HepG2 (cell line): ENCODE data around the gene MXRA8. TPM values are rescaled to one million over a fixed set of nuclear protein-coding genes. Genes with fewer than 3 reads are reported as not detected.
A peak's percentile ranks its signal among the peaks of the same experiment; 100 is the strongest.

ENCODE experiments used
- ADNP ChIP-seq: sonication (generic); formaldehyde crosslinking; IDR thresholded peaks from 2 replicates; pipeline ENCODE4 v1.4.0; 2020; ENCODE audit warnings: missing genetic modification reagents
- ARHGAP35 ChIP-seq: sonication (generic); formaldehyde crosslinking; IDR thresholded peaks from 2 replicates; pipeline ENCODE4 v1.9.0; 2022; ENCODE audit warnings: mild to moderate bottlenecking, inconsistent platforms, moderate library complexity, missing genetic modification reagents, borderline replicate concordance
- ASH2L ChIP-seq: fragments of 300-600, 200-600 bp; sonication (generic); IDR thresholded peaks from 2 replicates; pipeline ENCODE4 v1.7.0; 2017; ENCODE audit warnings: low read depth, mild to moderate bottlenecking, moderate library complexity, mixed read lengths, low read length; ENCODE audit not compliant: insufficient read length
- ATF2 ChIP-seq: sonication (generic); formaldehyde crosslinking; IDR thresholded peaks from 2 replicates; pipeline ENCODE4 v1.4.0; 2020; ENCODE audit warnings: missing genetic modification reagents
- ATF7-NPFF ChIP-seq: sonication (generic); formaldehyde crosslinking; IDR thresholded peaks from 2 replicates; pipeline ENCODE4 v1.8.1; 2023; ENCODE audit warnings: mild to moderate bottlenecking, low read depth, missing genetic modification reagents, moderate library complexity
- CHCHD3 ChIP-seq: sonication (generic); formaldehyde crosslinking; IDR thresholded peaks from 2 replicates; pipeline ENCODE4 v1.8.0; 2022; ENCODE audit warnings: mild to moderate bottlenecking, missing genetic modification reagents, moderate library complexity
- EHMT2 ChIP-seq: fragments of 200-600 bp; sonication (generic); IDR thresholded peaks from 2 replicates; pipeline ENCODE4 v1.7.0; 2017; ENCODE audit warnings: antibody characterized with exemption, low read depth, low read length, borderline replicate concordance
- ETV6 ChIP-seq: sonication (generic); formaldehyde crosslinking; conservative IDR thresholded peaks from 2 replicates; pipeline ENCODE4 v1.4.0; 2020; ENCODE audit warnings: missing genetic modification reagents
- FOXO1 ChIP-seq: sonication (generic); formaldehyde crosslinking; IDR thresholded peaks from 2 replicates; pipeline ENCODE4 v1.4.0; 2020; ENCODE audit warnings: missing genetic modification reagents
- PCBP1 ChIP-seq: fragments of 200-400 bp; formaldehyde crosslinking; IDR thresholded peaks from 2 replicates; pipeline ENCODE4 v1.6.1; 2017; ENCODE audit warnings: mild to moderate bottlenecking, low read depth, low read length, borderline replicate concordance
- RNF2 ChIP-seq: fragments of 450-650 bp; conservative IDR thresholded peaks from 2 replicates; pipeline ENCODE4 v1.6.1; 2016; ENCODE audit warnings: low read depth
- ZNF274 ChIP-seq: sonication (generic); formaldehyde crosslinking; IDR thresholded peaks from 2 replicates; pipeline ENCODE4 v1.5.1; 2020; ENCODE audit warnings: mild to moderate bottlenecking, missing genetic modification reagents
- ZNF556 ChIP-seq: sonication (generic); formaldehyde crosslinking; IDR thresholded peaks from 2 replicates; pipeline ENCODE4 v1.4.0; 2020; ENCODE audit warnings: mild to moderate bottlenecking, missing genetic modification reagents, borderline replicate concordance
- polyA plus RNA-seq, 8 experiments: library from polyadenylated mRNA; depleted of rRNA in 3 of 8; stranded (reverse) in 7 of 8; unstranded in 1 of 8; fragments of >200 nt; fragmentation: Illumina TruSeq in 4 of 8; extraction: Trizol in 4 of 8; gene quantifications; 2 replicates each; pipeline versions ENCODE4 v1.2.1 to v1.2.3, GENCODE V29; 2011 to 2016; ENCODE audit warnings: low read depth in 4 of 8, missing spikeins in 1 of 8, mixed read lengths in 1 of 8; ENCODE audit not compliant: insufficient read depth in 1 of 8
- total RNA-seq, 5 experiments: library from RNA; depleted of rRNA; stranded (reverse); fragments of >200 nt; fragmentation: Illumina TruSeq; extraction: Trizol; gene quantifications; 2 replicates each; pipeline ENCODE4 v1.2.3, GENCODE V29; 2016; ENCODE audit warnings: low read depth in 1 of 5
- TF ChIP-seq, protein P1 (sequence below), 2 experiments: fragments of 450-650 bp in 1 of 2; sonication (generic) in 1 of 2; formaldehyde crosslinking in 1 of 2; IDR thresholded peaks; 2 replicates each; pipeline versions ENCODE4 v1.6.1 to v1.8.0; 2016 to 2022; ENCODE audit warnings: antibody characterized with exemption in 1 of 2, mild to moderate bottlenecking in 1 of 2, missing genetic modification reagents in 1 of 2
- TF ChIP-seq, protein P2 (sequence below): sonication (generic); formaldehyde crosslinking; IDR thresholded peaks from 2 replicates; pipeline ENCODE4 v1.5.1; 2020; ENCODE audit warnings: missing genetic modification reagents, mild to moderate bottlenecking, borderline replicate concordance
- TF ChIP-seq, protein P3 (sequence below): sonication (generic); formaldehyde crosslinking; IDR thresholded peaks from 2 replicates; pipeline ENCODE4 v1.4.0; 2020; ENCODE audit warnings: mild to moderate bottlenecking, missing genetic modification reagents

The MXRA8 gene
- total and polyA plus RNA-seq, 2 of the 13 experiments (the other 11 are each of a cell fraction or from before 2014, with no cell fraction given), result 19.8 to 44.8 TPM

GRCh38 chr1:1324084-1324523 is 34.3 kb downstream of the MXRA8 start (continued):
- TF ChIP-seq, protein P1, sequence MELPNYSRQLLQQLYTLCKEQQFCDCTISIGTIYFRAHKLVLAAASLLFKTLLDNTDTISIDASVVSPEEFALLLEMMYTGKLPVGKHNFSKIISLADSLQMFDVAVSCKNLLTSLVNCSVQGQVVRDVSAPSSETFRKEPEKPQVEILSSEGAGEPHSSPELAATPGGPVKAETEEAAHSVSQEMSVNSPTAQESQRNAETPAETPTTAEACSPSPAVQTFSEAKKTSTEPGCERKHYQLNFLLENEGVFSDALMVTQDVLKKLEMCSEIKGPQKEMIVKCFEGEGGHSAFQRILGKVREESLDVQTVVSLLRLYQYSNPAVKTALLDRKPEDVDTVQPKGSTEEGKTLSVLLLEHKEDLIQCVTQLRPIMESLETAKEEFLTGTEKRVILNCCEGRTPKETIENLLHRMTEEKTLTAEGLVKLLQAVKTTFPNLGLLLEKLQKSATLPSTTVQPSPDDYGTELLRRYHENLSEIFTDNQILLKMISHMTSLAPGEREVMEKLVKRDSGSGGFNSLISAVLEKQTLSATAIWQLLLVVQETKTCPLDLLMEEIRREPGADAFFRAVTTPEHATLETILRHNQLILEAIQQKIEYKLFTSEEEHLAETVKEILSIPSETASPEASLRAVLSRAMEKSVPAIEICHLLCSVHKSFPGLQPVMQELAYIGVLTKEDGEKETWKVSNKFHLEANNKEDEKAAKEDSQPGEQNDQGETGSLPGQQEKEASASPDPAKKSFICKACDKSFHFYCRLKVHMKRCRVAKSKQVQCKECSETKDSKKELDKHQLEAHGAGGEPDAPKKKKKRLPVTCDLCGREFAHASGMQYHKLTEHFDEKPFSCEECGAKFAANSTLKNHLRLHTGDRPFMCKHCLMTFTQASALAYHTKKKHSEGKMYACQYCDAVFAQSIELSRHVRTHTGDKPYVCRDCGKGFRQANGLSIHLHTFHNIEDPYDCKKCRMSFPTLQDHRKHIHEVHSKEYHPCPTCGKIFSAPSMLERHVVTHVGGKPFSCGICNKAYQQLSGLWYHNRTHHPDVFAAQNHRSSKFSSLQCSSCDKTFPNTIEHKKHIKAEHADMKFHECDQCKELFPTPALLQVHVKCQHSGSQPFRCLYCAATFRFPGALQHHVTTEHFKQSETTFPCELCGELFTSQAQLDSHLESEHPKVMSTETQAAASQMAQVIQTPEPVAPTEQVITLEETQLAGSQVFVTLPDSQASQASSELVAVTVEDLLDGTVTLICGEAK (IDR thresholded peaks at IDR 0.05), result no peak
- TF ChIP-seq, protein P1 (CRISPR knock-in tag; IDR thresholded peaks at IDR 0.05), result 0 out of 2 replicates have a peak, but pooled peaks have one; percentile 17
- TF ChIP-seq, protein P2, sequence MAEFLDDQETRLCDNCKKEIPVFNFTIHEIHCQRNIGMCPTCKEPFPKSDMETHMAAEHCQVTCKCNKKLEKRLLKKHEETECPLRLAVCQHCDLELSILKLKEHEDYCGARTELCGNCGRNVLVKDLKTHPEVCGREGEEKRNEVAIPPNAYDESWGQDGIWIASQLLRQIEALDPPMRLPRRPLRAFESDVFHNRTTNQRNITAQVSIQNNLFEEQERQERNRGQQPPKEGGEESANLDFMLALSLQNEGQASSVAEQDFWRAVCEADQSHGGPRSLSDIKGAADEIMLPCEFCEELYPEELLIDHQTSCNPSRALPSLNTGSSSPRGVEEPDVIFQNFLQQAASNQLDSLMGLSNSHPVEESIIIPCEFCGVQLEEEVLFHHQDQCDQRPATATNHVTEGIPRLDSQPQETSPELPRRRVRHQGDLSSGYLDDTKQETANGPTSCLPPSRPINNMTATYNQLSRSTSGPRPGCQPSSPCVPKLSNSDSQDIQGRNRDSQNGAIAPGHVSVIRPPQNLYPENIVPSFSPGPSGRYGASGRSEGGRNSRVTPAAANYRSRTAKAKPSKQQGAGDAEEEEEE (CRISPR knock-in tag), result no peak
- TF ChIP-seq RNF2 (0 out of 2 replicates have a peak, but pooled peaks have one; percentile 36), CHCHD3 (CRISPR knock-in tag) (peak; percentile 16; the same call in 1 of the 2 replicates), ADNP (CRISPR knock-in tag) (no peak), PCBP1 (0 out of 2 replicates have a peak, but pooled peaks have one; percentile 33), ARHGAP35 (CRISPR knock-in tag) (0 out of 2 replicates have a peak, but pooled peaks have one; percentile 41), FOXO1 (0 out of 2 replicates have a peak, but pooled peaks have one; percentile 18), ZNF274 (CRISPR knock-in tag) (peak; percentile 12; the same call in 1 of the 2 replicates), ATF7-NPFF (CRISPR knock-in tag) (0 out of 2 replicates have a peak, but pooled peaks have one; percentile 53), ZNF556 (no peak), ATF2 (CRISPR knock-in tag) (no peak), EHMT2 (no peak), ETV6 (CRISPR knock-in tag) (peak; percentile 34; the same call in 1 of the 2 replicates), ASH2L (no peak)
- TF ChIP-seq, protein P3, sequence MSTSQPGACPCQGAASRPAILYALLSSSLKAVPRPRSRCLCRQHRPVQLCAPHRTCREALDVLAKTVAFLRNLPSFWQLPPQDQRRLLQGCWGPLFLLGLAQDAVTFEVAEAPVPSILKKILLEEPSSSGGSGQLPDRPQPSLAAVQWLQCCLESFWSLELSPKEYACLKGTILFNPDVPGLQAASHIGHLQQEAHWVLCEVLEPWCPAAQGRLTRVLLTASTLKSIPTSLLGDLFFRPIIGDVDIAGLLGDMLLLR, result 0 out of 2 replicates have a peak, but pooled peaks have one; percentile 7
